HG03159 (cell line): ENCODE measurements around the gene TTBK1.

Experiments
- ATAC-seq: cut with Tn5 transposase; IDR thresholded peaks from one replicate; pipeline ENCODE4 v1.9.1; 2021; ENCODE audit warnings: mild to moderate bottlenecking, moderate library complexity; ENCODE audit not compliant: unreplicated experiment

Gene TTBK1

DNA sequence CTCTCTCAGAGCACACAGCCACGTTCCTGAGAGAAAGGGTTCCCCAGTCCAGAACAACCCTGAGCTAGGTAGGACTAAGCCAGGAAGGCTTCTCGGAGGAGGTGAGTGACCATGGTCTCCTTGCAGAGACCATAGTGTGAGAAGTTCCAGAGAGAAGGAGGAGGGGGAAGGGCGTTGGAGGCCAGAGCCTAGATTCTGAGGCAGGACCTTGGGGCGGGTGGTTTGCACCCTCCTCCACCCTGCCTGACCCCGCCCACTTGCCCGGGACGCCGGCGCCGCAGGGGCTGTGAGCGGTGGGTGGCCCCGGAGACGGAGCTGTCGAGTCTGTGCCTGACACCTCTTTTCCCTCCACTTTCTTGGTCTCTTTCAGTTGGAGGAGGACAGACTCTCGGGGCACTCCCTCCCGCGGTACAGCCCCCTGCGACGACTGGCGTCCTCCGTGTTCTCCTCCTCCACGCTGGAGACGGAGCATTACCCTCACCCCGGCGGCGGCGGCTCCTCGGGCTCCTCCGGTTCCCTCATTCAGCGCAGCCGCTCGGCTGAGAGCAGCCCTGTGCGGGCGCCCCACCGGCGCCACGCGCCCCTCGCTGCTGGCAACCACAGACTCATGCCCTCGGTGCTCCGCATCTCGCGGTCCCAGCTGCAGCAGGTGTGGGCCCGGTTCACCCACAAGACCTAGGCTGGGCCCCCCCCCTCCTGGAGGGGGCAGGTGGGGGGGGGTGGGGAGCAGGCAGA lies 26.2 kb downstream of the TTBK1 start:
- ATAC-seq, result no peak

DNA sequence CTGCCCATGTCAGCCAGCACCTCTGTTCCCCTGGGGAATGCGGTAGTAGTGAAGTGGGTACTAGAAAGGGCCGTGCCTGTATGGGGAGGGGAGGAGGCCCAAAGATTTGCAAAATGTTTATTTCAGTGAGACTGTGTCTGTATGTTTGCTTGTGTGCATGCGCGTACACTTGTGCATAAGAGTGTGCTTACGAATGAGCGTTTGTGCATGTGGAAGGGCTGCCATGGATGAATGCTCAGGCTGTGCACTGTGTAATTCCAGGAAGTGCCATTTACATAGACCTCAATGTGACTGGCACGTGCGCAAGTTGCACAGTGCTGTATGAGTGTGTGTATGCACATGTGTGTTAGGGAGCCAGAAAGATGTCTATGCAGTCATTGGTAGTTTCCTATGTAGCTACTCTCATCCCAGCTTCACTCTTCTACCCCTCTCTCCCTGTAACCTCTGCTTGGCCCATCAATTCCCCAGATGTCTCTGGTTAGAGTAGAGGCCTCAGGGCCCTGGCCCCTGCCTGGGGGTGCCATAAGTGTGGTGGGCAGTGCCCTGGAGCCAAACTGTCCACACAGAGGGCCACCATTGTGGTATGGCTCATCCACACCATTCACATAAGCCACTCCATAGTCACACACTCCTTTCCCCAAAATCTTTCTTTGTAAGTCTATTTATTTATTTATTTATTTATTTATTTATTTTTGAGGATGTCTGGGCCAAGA lies 28.0 kb downstream of the TTBK1 start:
- no peak for ATAC-seq

DNA sequence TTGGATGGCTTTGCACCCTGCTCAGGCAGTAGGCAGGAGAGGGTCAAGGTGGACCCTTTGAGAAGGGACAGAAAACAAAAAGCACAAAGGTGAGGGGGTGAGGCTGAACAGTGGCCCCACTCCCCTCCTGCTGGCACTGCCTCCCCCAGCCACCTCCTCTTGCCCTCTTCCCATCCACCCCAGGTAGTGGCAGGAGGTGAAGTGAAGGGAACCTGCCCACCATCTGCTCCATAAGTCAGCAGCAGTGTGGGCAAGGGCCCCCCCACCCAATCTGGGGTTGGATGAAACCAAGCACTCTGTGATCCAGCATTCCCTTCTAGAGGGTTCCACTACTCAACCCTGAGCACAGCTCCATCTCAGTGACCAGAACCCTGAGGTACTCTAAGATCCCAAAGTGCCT lies 28.7 kb downstream of the TTBK1 start:
- no peak for ATAC-seq

DNA sequence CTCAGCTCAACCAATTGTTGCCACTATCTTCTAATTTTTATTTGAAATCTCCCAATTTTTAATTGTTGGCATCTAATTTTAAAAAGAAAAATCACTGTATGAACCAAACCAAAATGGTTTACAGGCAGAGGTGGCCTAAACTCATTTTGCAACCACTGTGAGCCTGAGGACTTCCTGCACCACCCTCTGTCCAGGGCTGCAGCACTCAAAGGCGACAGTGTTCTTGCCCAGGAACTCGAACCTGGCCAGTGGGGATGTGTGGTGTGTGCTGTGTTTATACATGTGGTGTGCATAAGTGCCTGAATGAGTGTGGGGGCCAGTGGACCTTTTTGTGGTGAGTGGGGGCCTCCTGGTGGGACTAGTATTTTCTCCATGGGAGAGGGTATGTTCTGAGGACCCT lies 30.4 kb downstream of the TTBK1 start:
- ATAC-seq, result no peak

DNA sequence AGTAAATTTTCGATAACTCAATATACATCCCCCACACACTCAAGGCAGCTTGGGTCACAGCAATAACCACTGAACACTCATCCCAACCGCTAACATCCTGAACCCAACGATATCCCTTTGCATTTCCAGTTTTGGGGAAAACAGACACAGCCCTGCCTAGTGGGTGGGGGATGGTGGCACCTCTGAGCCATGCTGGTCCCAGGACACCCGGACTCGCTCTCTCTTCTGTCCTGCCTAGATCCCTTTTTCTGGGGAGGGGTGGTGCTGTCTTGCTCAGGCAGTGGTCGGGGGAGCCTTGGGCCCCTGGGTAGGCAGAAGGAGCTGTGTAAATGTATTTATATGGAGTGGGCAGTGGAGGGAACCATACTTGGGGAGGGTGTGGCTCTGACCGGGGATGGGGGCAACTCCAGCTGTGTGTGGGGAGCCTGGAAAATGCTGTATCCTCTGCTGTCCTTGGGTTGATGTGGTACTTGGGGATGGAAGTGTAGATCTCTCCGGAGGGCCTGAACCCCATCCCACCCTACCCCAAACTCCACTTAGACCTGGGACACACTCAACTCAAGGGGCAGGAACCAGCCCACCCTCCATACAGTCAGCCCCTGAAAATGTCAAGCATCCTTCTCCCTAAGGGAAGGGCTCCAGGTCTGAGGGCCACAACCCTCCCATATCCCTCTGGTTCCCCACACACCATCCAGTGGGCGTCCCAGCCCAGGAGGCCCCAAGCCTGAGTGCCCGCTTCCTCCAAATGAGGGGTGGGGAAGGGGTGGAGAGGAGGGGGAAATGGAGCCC lies 31.0 kb downstream of the TTBK1 start:
- no peak for ATAC-seq

DNA sequence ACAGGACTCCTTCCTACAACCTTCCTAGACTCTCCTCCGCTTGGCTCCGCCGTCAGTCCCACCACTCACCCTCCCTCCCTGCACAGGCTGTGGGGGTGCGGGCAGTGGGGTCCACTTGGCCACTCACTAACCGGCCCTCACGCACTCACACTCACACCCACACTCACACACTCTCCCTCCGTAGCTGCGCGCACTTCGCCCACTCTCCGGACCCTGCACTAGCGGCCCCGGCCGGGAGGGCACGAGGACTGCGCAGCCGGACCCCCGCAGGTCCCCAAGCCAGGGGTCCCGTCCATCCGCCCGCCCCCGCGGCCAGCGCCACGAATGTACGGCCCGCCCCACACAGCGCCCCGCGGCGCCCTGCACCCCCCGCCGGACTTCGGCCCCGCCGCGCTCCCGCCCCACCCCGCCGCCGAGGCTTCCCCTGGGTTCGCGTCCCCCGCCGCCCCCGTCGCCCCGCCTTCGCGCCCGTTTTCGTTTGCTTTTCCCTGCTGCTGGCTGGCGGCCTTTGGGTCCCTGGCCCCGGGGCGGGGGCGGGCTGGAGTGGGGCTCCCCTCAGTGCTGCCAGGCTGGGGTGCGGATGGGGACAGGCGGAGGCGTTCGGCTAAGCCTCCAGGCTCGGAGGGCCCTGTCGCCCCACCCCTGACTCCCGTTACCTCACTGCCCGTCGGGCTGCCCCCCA lies 31.8 kb downstream of the TTBK1 start:
- no peak for ATAC-seq

DNA sequence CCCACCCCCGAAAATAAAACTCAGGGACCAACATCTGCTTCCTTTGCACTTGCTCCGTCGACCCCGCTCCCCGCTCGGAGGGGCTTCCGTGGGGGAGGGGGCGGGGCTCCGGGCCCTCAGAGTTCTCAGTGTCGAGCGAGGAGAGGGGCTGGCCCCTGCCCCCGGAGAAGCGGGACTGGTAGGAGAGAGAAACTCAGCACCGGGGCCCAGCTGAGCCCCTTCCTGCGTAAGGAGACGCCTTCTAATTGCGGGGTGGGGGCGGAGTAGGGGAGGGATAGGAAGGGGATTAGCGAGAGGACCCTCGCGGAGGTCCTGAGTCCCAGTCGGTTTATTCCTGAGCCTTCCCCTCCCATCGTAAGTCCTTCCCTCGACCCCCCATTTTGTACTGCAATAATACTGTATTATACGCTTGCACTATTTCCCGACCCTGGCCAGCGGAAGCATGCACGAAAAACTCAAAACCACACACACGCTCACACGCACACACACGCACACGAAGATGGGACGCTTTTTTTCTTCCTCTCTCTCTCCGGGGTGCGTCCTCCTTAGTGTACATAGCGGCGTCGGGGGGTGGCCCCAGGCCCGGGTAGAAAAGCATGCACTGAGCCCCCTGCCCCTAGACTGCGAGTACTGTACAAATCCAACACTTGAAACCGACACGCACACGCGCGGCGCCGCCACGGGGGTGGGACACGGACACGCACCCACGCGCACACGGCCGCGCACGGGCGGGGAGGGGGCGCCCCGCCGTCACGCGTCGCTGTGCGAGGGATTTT lies 32.7 kb downstream of the TTBK1 start:
- ATAC-seq, result no peak

DNA sequence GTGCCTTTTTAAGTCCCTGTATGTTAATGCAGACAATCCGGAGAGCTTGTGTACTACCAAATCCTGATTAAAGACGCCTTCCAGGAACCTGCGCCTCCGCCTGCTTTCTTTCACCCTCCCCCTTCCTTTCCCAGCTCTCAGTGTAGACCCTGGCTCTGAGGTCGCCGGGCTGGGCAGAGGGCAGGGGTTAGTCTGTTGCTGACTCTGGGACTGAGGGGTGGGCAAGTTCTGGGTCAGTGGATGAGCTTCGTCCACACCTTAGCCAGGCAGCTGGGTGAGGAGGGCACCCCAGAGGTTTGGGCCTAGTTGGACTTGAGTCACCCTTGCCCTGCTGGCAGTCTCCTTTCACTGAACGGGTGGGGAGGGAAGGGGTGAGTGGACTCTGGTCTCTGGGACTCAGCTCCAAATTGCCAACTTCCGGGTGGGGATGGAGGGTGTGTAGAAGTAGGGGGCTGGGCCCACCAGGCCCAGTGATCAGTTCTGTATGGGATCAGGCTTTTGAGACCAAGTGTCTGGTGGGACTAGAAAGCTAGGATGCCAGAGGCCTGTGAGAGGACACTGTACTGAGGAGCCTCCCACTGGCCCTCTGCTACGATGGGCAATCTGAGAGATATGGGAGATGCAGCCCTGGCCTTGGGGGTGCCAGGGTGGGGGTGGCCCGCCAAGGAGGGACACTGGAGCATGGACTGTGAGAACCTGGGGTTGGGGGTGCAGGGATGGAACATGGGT lies 33.5 kb downstream of the TTBK1 start:
- no peak for ATAC-seq

DNA sequence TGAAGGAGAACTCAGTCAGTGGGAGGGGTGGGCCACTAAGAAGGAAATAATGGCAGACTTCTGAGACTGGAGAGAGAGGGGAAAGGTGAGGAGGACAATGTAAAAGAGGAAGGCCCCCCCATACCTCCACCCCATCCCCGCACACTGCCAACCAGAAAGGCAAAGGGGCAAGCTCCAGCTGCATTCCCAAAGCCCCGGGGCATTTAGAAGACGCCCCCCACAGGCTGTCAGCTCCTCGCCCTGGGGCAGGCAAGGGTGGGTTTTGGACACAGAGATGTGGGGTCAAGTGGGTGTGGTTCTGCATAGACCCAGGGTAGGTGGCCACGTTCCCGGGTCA lies 34.0 kb downstream of the TTBK1 start:
- no peak for ATAC-seq

DNA sequence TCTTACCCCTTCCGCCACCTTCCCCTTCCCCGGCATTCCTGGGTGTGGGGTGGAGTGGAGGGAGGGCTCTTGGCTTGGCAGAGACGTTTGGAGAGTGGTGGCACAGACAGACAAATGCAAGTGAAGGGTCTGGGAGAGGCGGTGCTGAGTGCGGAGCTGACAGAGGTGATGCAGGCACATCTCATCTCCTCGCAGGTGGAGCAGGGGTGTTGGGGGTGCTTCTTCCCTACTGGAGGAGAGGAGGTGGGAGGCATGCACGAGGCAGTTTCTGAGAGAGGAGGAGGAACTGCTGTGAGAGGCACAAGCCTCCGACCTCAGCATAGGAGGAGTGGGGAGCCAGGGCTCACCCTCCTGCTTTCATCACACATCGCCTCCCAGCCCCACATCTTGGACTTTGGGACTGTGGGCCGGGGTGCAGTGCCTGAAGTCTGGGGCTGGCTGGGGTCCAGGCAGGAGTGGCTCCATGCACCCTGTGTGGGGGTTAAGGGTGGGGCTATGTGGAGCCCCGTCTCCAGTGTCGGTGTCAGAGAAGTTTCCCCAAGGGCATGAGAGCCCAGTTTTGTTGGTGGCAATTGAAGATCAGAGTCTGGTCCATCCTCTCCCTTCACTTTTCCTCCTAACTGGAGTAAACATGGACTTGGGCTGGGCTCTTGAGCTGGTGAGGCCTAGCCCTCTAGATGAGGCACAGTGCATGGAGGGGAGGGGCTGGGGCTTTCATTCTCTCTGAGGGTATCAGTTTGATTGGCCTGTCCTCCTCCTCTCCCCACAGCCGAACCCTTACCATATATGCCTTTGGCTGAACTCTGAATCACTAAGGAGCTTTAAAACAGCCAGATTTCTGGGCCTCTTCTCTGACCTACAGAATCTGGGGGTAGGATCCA lies 34.6 kb downstream of the TTBK1 start:
- no peak for ATAC-seq

DNA sequence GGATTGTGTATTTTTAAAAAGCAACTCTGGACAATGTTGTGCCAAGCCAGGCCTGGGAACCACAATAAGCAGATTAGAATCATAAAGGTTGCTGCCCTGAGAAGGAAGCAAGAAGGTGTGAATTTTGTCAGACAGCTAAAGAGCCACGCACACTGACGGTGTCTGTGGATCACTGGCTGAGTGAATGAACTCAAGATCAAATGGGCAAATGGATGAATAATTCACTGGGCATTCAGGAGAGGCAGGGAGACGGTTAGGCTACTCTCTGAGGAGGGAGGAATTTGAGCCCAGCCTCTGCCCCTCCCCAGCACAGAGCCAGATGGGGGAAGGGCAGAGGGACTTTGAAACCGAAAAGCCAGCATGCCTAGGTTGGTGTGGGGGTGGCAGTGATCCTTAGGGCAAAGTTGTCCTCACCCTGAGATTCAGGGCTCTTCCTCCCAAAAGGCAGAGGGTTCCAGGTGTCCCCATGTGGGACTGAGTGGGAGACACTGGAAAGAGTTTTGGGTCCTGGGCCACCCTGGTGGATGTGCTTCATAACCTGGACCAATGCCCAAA lies 35.3 kb downstream of the TTBK1 start:
- no peak for ATAC-seq

DNA sequence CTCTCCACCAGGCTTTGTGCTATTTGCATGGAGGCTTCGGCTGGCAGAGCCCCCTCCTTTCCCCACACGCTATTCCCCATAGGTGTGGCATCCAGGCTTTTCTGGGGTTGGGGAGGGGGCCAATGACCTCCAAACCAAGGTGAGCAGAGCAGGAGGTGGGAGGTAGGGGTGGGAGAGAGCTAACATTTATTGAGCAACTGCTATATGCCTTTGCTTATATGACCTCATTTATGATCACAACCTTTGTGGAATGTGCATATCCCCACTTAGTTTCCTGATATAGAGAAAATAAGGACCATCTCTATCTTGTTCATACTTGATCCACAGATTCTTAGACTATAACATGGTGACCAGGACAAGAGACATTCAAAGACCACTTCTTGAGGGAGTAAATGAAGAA lies 37.0 kb downstream of the TTBK1 start:
- ATAC-seq, result no peak

DNA sequence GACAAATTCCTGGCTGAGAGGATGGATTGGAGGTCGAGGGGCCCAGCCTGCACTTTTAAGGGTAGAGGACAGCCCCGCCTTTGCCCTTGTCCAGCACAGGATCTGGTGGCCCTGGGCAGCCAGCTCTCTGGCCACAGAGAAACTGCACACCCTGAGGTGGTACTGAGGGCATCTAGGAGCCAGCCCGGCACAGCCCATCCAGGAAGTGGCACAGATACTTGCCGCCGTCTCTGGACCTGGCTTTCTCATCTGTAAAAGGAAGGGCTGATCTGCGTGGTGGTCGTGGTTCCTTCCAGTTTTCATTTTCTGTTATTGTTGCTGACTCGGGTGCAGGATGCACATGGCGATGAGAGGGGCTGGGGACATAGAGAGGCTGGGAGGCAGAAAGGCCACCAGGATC lies 38.8 kb downstream of the TTBK1 start:
- ATAC-seq, result no peak

DNA sequence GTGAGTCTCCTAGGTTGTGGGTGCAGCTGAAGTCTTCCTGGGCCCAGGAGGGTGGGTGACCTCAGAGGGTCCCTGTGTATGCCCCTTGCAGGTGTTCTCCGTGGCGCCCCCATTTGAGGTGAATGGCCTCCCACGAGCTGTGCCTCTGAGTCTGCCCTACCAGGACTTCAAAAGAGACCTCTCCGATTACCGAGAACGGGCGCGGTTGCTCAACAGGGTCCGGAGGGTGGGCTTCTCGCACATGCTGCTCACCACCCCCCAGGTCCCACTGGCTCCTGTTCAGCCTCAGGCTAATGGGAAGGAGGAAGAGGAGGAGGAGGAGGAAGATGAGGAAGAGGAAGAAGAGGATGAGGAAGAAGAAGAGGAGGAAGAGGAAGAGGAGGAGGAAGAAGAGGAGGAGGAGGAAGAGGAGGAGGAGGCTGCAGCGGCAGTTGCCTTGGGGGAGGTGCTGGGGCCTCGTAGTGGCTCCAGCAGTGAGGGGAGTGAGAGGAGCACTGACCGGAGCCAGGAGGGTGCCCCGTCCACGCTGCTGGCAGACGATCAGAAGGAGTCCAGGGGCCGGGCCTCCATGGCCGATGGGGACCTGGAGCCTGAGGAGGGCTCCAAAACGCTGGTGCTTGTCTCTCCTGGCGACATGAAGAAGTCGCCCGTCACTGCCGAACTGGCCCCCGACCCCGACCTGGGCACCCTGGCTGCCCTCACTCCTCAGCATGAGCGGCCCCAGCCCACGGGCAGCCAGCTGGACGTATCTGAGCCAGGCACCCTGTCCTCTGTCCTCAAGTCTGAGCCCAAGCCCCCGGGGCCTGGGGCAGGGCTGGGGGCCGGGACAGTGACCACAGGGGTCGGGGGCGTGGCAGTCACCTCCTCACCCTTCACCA lies 39.6 kb downstream of the TTBK1 start:
- no peak for ATAC-seq

DNA sequence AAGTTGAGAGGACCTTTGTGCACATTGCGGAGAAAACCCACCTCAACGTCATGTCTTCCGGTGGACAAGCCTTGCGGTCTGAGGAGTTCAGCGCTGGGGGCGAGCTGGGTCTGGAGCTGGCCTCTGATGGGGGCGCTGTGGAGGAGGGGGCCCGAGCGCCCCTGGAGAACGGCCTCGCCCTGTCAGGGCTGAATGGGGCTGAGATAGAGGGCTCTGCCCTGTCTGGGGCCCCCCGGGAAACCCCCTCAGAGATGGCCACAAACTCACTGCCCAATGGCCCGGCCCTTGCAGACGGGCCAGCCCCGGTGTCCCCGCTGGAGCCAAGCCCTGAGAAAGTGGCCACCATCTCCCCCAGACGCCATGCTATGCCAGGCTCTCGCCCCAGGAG lies 40.2 kb downstream of the TTBK1 start:
- ATAC-seq, result no peak

DNA sequence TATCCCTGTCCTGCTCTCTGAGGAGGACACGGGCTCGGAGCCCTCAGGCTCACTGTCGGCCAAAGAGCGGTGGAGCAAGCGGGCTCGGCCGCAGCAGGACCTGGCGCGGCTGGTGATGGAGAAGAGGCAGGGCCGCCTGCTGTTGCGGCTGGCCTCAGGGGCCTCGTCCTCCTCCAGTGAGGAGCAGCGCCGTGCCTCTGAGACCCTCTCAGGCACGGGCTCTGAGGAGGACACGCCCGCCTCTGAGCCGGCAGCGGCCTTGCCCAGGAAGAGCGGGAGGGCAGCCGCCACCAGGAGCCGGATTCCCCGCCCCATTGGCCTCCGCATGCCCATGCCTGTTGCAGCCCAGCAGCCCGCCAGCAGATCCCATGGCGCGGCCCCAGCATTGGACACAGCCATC lies 40.6 kb downstream of the TTBK1 start:
- ATAC-seq, result no peak

DNA sequence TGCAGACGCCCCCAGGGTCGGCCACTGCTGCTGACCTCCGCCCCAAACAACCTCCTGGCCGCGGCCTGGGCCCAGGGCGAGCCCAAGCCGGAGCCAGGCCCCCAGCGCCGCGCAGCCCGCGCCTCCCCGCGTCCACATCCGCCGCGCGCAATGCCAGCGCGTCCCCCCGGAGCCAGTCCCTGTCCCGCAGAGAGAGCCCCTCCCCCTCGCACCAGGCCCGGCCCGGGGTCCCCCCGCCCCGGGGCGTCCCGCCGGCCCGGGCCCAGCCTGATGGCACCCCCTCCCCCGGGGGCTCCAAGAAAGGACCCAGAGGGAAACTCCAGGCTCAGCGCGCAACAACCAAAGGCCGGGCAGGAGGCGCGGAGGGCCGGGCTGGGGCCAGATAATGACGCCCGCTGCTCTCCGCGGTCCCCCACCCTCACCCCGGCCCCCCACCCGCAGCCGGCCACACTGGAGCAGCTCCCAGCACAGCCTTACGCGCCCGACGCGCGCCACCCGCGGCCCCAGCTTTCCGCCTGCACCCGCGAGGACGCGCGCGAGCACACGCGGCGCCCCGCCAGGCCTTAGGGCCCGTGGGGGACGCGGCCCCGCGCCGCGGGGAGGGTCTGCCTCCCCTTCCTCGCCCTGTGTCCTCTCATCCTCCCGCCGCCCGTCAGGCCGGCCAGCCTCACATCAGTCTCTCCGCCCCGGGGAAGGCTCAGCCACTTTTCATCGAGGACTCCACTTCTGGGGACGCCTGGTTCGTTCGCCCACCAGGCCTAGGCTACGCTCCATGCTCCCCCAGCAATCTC lies 41.9 kb downstream of the TTBK1 start:
- ATAC-seq, result no peak
